GM23338 (cell line): ENCODE measurements around the gene PRPF31.

ENCODE experiments used
- CREB1 ChIP-seq: fragments of 250-450 bp; sonication (Bioruptor Pico); IDR thresholded peaks from 2 replicates; pipeline ENCODE4 v1.5.0; 2020; ENCODE audit warnings: low read depth, mild to moderate bottlenecking, moderate library complexity
- CTCF ChIP-seq, 2 experiments: fragments of 200-600 bp in 1 of 2; sonication (generic) in 1 of 2; conservative IDR thresholded peaks; 2 replicates each; pipeline versions ENCODE4 v1.5.1 to v1.6.1; 2016 to 2017; ENCODE audit warnings: antibody characterized with exemption in 2 of 2, low read depth in 2 of 2, mild to moderate bottlenecking in 2 of 2, moderate library complexity in 1 of 2
- EZH2 ChIP-seq: fragments of 200-600 bp; sonication (generic); IDR thresholded peaks from one replicate; pipeline ENCODE4 v1.8.0; 2017; ENCODE audit warnings: antibody characterized with exemption, mild to moderate bottlenecking, low read depth; ENCODE audit not compliant: unreplicated experiment
- EZH2phosphoT487 ChIP-seq: fragments of 200-600 bp; sonication (generic); IDR thresholded peaks from one replicate; pipeline ENCODE4 v1.8.1; 2018; ENCODE audit warnings: antibody characterized with exemption; ENCODE audit not compliant: unreplicated experiment
- JUNB ChIP-seq: IDR thresholded peaks from one replicate; pipeline ENCODE4 v1.6.1; 2016; ENCODE audit warnings: antibody characterized with exemption; ENCODE audit not compliant: unreplicated experiment
- NANOG ChIP-seq: IDR thresholded peaks from 2 replicates; pipeline ENCODE4 v1.6.1; 2016; ENCODE audit warnings: antibody characterized with exemption, borderline replicate concordance
- POLR2AphosphoS5 ChIP-seq: IDR thresholded peaks from 2 replicates; pipeline ENCODE4 v1.6.1; 2016; ENCODE audit warnings: antibody characterized with exemption, low read depth
- ZNF114 ChIP-seq: fragments of 250-450 bp; sonication (Bioruptor Pico); IDR thresholded peaks from 2 replicates; pipeline ENCODE4 v1.5.0; 2020; ENCODE audit warnings: mild to moderate bottlenecking, moderate library complexity
- ZNF331 ChIP-seq: fragments of 250-450 bp; sonication (Bioruptor Pico); IDR thresholded peaks from 2 replicates; pipeline ENCODE4 v1.5.0; 2020; ENCODE audit warnings: low read depth, mild to moderate bottlenecking, moderate library complexity
- TF ChIP-seq, protein P1 (sequence below): IDR thresholded peaks from one replicate; pipeline ENCODE4 v1.6.1; 2018; ENCODE audit warnings: antibody characterized with exemption; ENCODE audit not compliant: unreplicated experiment
- TF ChIP-seq, protein P2 (sequence below): IDR thresholded peaks from 2 replicates; pipeline ENCODE4 v1.6.1; 2016; ENCODE audit warnings: antibody characterized with exemption

- TF ChIP-seq CTCF (conservative IDR thresholded peaks at IDR 0.05; ENCODE audit: low read depth in 2 of 2) (no peak), EZH2phosphoT487 (no peak), JUNB (no peak), ZNF114 (CRISPR knock-in tag) (no peak), POLR2AphosphoS5 (no peak), CREB1 (no peak), EZH2 (no peak), NANOG (no peak), ZNF331 (CRISPR knock-in tag) (no peak)
- TF ChIP-seq, protein P1, sequence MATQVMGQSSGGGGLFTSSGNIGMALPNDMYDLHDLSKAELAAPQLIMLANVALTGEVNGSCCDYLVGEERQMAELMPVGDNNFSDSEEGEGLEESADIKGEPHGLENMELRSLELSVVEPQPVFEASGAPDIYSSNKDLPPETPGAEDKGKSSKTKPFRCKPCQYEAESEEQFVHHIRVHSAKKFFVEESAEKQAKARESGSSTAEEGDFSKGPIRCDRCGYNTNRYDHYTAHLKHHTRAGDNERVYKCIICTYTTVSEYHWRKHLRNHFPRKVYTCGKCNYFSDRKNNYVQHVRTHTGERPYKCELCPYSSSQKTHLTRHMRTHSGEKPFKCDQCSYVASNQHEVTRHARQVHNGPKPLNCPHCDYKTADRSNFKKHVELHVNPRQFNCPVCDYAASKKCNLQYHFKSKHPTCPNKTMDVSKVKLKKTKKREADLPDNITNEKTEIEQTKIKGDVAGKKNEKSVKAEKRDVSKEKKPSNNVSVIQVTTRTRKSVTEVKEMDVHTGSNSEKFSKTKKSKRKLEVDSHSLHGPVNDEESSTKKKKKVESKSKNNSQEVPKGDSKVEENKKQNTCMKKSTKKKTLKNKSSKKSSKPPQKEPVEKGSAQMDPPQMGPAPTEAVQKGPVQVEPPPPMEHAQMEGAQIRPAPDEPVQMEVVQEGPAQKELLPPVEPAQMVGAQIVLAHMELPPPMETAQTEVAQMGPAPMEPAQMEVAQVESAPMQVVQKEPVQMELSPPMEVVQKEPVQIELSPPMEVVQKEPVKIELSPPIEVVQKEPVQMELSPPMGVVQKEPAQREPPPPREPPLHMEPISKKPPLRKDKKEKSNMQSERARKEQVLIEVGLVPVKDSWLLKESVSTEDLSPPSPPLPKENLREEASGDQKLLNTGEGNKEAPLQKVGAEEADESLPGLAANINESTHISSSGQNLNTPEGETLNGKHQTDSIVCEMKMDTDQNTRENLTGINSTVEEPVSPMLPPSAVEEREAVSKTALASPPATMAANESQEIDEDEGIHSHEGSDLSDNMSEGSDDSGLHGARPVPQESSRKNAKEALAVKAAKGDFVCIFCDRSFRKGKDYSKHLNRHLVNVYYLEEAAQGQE = no peak
- TF ChIP-seq, protein P2, sequence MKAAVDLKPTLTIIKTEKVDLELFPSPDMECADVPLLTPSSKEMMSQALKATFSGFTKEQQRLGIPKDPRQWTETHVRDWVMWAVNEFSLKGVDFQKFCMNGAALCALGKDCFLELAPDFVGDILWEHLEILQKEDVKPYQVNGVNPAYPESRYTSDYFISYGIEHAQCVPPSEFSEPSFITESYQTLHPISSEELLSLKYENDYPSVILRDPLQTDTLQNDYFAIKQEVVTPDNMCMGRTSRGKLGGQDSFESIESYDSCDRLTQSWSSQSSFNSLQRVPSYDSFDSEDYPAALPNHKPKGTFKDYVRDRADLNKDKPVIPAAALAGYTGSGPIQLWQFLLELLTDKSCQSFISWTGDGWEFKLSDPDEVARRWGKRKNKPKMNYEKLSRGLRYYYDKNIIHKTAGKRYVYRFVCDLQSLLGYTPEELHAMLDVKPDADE = no peak
Measured at GRCh38 chr19:54073829-54074228, 41.7 kb upstream of the PRPF31 start.
